ENCODE measurements around the gene MIA.
A peak's percentile ranks its signal among the peaks of the same experiment; 100 is the strongest.
"Not testable (repeated sequence)": the region's sequence is repeated elsewhere in the genome, so short reads cannot be mapped to it uniquely, and the experiment has no call there.

MIA gene

DNA sequence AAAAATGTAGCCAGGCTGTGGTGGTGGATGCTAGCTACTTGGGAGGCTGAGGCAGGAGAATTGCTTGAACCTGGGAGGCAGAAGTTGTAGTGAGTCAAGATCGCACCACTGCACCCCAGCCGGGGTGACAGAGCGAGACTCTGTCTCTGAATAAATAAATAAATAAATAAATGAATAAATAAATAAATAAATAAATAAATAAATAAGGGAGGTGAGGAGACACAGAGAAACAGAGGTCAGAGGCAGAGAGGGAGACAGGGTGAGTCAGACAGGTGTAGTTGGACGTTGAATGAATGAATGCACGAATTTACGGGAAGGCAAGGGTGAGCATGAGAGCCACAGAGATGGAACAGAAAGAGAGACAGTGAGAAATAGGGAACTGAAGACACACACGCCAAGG, 5.8 kb downstream of the MIA start:
- no peak for DNase-seq

DNA sequence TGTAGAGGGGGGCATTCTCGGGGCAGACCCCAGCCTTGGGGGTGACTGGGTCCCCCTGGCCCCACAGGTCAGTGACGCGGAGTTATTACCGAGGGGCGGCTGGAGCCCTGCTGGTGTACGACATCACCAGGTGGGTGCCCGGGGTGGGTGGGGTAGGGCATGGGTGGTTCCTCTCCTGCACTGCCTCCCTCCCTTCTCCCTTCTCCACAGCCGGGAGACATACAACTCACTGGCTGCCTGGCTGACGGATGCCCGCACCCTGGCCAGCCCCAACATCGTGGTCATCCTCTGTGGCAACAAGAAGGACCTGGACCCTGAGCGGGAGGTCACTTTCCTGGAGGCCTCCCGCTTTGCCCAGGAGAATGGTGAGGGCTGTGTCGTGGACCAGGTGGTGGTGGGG, 8.4 kb downstream of the MIA start:
- no peak for DNase-seq

DNA sequence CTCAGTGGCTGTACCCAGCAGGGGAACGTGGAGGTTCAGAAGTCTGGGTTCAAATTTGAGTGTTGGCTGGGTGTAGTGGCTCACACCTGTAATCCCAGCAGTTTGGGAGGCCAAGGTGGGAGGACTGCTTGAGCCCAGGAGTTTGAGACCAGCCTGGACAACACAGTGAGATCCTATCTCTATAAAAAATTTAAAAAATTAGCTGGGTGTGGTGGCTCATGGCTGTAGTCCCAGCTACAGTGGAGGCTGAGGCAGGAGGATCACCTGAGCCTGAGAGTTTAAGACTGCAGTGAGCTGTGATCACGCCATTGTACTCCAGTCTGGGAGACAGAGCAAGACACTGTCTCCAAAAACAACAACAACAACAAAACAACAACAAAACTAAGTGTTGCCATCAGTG, 8.8 kb downstream of the MIA start:
- DNase-seq = not testable (repeated sequence)

DNA sequence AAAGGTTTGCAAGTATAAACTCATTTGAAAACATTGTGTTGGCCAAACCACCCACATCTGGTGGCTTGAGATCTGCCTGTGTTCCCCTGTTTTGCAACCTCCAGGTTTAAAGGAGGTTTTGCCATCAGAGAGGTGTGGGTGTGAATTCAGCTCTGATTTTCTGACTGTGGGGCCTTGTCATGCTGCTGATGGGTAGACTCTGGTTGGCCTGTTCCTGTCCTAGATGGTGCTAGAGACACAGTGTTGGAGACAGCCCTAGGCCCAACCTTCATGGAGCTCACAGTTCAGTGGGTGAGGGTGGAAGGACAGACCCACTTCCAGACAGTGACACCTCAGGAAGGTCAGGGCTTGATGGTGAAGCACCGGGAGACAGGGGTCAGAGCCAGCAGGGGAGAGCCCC, 10.2 kb downstream of the MIA start:
- no peak for DNase-seq

DNA sequence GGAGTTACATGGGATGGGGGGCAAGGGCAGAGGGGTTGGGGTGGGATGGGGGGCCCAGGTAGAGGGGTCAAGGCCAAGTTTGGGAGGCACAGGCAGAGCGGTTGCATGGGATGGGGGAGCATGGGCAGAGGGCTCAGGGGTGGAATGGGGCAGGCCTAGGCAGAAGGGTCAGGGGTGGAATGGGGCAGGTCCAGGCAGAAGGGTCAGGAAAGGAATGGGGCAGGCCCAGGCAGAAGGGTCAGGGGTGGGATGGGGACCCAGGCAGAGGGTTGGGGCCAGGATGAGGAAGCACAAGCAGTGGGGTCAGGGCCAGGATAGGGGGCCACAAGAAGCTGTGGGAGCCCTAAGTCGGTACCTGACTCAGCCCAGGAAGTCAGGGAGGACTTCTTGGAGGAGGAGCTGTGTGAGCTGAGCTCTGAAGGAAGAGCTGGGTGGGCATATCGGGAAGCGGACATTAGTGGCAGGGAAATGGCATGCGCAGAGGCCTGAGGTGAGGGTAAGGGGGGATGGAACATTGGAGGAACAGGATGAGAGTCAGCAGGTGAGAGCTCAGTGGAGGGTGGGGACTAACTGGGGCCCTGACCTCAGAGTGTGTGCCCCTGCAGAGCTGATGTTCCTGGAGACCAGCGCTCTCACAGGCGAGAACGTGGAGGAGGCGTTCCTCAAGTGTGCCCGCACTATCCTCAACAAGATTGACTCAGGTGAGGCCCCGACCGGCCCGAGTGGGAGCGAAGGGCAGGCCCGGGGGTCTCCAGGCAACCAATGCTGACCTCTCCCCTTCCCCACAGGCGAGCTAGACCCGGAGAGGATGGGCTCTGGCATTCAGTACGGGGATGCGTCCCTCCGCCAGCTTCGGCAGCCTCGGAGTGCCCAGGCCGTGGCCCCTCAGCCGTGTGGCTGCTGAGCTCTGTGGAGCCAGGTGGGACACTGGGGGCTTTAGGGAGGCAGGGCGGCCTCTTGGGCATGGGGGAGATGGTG, 11.0 kb downstream of the MIA start:
- DNase-seq = no peak

DNA sequence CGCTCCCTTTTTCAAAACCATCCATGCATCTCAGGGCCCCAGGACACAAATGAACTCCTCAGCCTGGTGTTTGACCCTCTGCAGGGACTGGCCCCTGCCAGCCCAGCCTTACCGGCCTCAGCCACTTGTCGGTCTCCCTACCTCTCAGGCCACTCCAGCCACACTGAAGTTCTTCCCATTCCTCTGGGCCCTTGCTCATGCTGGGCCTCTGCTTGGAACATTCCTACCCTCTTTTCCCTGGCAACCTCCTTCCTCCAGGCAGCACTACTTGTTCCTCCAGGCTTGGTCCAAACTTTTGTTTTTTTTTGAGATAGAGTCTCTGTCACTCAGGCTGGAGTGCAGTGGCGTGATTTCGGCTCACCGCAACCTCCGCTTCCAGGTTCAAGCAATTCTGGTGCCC, 16.0 kb downstream of the MIA start:
- no peak for DNase-seq

DNA sequence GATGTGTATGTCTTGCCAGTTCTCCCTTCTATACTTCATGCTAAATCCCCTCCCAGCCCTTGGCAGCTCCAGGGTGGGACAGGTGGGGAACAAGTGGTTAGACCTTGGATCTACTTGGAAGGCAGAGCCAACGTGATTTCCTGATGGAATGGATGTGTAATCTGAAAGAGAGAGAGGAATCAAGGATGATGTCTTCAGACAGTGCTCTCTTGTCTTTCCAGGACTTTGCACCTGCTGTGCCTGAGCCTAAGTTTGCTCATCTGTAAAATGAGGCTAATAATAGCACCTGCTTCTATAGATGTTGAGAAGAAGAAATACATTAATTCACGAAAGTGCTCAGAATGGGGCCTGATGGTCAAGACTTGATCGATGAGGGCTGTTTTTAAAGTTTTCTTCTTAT, 16.7 kb downstream of the MIA start:
- DNase-seq = no peak

DNA sequence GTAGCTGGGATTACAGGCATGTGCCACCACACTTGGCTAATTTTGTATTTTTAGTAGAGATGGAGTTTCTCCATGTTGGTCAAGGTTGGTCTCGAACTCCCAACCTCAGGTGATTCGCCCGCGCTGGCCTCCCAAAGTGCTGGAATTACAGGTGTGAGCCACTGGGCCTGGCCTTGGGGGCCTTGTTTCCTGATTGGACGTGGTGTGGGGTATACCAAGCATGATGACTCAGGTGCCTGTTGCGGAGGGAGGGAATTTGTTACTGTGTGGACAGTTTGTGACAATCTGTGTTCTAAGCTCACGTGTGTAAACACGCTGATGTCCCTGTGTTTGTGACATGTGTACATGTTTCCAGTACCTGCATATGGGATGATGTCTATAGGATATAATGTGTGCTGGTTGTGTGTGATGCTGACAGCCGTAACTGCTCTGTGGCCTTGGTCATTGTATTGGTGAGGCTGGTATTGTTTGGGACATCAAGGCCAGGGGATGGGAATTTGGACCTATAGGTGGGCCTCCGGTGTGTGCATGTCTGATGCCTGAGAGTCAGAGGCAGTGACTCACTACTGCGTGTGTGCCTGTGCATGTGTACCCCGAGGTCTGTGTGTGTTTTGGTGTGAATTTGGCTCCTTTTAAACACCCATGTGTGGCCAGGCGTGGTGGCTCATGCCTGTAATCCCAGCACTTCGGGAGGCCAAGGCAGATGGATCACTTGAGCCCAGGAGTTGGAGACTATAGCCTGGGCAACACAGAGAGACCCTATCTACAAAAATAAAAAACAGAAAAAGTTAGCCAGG, 22.0 kb downstream of the MIA start:
- no peak for DNase-seq

DNA sequence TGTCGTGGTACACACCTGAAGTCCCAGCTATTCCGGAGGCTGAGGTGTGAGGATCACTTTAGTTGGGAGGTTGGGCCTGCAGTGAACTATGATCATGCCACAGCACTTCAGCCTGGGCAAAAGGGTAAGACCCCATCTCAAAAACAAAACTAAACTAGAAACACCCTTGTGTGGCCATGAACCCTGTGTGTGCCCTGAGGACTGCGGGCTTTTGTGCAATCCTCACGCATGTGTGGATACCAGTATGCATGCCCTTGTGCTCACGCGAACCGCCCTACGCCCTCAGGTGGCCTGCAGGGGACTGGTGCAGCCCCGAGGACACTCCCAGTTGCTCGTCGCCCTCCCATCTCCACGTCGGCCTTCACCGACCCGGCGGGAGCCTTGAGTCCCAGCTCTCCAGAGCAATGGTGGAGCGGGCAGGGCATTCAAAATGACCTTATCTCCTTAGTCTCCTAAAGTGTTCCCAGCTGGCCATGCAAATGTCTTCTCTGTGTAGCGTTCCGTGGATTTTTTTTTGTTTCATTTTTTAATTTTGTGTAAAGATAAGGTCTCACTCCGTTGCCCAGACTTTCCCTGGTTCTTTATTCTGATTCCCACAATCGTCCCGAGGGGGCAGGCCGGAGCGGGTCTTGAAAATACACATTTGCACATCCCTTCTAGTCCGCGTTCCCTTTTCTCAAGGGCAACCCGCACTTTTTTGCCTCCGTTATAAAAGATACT, 22.8 kb downstream of the MIA start:
- peak; percentile 43 for DNase-seq

DNA sequence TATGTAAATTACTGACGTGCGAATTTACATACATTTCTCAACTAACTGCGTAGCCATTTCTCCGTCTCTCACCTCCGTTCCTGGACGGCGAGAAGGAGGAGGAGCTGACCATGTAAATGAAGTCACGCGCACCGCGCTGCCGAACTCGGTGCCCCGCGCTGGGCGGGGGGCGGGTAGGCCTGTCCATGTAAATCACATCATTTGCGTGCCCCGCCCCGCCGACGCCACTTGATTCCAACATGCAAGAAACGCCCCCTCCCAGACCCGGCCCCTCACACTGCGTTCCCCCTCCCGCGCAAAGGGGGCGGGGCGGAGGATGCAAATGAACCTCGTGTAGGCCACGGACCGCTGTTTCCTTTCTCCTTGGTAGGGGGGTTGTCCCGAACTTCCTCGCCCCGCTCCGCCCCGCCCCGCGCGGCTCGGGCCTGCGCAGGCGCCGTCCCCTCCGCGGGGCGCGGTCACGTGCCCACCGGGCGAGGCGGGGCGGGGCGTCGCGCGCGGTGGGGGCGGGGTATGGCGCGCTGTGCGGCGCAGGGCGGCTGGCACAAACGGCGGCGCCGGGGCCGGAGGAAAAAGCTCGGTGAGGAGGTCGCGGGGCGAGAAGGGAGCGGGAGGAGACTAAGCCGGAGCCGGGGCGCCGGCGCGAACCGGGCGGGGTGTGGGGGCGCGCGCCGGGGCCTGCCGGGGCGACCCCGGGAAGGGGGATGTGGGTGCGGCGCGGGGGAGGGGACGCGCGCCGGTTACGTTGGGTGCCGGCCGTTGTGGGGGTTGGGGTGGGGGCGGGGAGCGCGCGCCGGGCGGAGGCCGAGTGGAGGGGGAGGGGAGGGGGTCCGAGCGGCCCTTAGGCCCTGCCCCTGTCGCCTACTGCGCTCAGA, 23.6 kb downstream of the MIA start, which contains the start of gene EGLN2:
TSS of gene EGLN2 (plus strand) at position 509 of the 875 bp plus-strand sequence. CDS start 1,382 bp downstream, outside the sequence.
- peak; percentile 99 for DNase-seq

DNA sequence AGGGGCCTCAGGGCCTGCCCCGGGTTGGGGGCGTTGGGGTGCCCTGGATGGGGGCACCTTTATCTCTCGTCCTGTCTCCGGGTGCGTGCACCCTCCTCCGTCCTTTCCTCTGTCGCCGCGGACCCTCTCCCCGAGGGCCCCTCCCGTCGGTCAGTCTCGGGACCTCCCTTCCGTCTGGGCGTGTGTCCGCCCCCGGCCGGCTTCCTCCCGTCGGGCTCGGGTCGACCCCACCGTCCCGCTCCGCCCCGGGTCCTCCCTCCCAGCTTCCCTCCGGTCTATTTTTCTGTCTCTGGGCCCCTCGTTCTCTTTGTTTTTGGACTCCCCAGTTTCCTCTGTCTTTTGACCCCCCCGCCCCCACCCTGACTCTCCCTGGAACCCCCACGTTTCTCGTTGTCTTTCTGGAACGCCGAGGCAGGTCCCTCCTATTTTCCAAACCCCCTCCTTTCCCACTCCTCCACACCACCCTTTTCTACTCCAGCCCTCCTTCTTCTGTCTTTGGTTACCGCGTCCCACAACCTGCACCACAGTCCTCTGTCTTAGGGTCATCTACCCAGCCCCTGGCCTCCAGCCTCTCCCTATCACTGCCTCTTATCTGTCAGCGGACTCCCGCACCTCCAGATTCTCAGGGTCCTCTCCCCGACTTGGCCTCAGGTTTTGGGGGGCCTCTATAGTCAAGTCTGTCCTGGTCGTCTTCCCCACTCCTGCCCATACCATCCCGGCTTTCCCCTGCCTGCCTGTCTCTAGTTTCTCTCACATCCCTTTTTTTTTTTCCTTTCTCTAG, 24.4 kb downstream of the MIA start:
- DNase-seq = no peak

DNA sequence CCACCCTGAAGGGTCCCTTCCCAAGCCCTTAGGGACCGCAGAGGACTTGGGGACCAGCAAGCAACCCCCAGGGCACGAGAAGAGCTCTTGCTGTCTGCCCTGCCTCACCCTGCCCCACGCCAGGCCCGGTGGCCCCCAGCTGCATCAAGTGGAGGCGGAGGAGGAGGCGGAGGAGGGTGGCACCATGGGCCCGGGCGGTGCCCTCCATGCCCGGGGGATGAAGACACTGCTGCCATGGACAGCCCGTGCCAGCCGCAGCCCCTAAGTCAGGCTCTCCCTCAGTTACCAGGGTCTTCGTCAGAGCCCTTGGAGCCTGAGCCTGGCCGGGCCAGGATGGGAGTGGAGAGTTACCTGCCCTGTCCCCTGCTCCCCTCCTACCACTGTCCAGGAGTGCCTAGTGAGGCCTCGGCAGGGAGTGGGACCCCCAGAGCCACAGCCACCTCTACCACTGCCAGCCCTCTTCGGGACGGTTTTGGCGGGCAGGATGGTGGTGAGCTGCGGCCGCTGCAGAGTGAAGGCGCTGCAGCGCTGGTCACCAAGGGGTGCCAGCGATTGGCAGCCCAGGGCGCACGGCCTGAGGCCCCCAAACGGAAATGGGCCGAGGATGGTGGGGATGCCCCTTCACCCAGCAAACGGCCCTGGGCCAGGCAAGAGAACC, 25.1 kb downstream of the MIA start:
- no peak for DNase-seq

DNA sequence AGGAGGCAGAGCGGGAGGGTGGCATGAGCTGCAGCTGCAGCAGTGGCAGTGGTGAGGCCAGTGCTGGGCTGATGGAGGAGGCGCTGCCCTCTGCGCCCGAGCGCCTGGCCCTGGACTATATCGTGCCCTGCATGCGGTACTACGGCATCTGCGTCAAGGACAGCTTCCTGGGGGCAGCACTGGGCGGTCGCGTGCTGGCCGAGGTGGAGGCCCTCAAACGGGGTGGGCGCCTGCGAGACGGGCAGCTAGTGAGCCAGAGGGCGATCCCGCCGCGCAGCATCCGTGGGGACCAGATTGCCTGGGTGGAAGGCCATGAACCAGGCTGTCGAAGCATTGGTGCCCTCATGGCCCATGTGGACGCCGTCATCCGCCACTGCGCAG, 25.7 kb downstream of the MIA start:
- DNase-seq = no peak

DNA sequence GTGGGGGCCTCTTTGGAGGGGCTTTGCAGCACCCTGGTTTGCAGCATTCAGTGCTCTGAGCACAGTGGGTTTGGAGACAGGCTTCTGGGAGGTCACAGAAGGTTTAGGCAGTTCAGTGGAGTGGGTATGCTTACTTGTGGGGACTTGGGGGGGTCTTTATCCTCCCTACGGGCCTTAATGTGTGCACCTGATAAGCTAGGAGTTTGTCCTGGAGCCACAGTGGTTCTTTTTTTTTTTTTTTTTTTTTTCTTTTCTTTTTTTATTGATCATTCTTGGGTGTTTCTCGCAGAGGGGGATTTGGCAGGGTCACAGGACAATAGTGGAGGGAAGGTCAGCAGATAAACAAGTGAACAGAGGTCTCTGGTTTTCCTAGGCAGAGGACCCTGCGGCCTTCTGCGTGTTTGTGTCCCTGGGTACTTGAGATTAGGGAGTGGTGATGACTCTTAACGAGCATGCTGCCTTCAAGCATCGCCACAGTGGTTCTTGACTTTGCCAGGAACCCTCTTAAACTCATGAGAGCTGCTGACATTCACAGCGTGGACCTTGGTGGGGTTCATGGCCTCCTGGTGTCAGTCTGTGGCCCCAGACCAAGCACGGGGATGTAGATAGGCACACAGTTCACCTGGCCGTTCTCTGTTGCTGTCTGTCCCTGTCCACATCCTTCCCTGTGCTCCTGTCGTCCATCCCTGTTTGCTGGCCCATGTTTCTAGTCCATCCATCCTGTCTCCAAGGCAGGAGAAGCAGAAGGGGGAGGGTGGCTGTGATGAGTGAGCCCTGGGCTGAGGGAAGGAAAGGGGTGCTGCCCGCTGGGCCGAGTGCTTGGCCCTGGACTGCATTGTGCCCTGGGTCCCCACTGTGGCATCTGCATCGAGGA, 26.3 kb downstream of the MIA start:
- no peak for DNase-seq

DNA sequence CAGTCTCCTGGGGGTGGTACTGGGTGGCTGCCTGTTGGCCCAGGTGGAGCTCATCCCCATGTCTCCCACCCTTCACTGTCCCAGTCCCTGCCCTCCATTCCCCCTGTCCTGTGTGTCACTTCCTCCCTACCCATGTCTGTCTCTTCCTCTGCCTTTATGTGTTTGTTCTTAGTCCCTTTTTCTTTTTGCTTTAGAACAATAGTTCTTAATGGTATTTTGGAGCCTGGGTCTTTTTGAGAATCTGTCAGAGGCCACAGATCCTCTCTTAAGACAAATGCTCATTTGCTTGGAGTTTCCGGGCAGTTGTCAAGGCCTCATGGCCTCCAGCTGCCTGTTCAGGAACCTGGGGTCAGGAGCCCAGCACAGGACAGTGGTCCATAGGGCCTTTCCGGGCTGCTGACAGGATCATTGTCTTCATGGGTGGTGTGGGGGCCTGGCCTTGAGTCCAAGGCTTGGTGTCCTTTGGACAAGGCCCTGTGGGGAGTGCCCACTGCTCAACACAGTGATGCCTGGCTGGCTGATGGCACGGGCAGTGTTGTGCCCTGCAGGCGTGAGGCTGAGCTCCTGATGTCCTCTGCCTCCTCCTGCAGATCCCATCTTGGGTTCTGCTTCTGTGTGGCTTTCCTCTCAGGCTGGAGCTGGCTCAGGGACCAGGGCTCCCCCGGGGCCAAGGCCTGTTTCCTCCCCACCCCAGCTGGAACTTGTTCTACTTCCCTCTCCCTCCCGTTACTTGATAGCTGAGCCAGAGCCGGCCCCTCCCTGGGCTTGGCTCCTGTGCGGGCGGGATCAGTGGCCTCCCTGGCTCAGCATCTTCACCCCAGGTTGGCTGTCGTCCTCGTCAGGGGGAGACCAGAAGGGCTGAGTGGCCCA, 27.2 kb downstream of the MIA start:
- DNase-seq = no peak

DNA sequence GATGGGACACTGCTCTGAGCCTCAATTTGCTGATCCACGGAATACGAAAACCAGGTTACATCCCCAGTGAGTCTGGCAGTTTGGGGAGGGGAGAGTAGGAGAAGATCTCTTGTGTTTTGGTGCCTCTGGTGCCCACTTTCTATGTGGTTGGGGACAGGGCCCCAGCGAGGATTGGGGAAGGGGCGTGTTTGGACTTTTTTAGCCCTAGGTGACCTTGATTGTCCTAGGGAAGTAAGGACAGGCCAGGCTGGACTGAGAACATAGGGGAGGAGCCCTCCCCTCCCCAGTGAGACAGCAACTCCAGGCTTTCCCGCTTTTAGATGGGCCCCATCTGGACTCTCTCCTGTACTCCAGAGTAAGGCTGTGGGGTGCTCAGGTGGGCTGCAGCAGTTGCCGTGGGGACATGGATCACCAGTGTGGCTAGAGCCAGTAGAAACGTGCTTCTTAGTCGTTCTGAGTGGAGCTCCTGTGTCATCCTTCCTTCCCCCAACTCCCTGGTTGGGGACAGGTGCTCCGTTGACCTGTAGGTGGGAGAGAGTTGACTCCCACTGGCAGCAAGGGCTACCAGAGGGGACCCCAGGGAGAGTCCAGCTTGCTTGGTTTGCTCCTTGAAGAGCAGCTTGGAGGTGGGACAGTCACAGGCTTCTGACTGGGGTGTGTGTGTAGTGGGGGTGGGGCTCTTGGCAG, 28.0 kb downstream of the MIA start:
- no peak for DNase-seq

DNA sequence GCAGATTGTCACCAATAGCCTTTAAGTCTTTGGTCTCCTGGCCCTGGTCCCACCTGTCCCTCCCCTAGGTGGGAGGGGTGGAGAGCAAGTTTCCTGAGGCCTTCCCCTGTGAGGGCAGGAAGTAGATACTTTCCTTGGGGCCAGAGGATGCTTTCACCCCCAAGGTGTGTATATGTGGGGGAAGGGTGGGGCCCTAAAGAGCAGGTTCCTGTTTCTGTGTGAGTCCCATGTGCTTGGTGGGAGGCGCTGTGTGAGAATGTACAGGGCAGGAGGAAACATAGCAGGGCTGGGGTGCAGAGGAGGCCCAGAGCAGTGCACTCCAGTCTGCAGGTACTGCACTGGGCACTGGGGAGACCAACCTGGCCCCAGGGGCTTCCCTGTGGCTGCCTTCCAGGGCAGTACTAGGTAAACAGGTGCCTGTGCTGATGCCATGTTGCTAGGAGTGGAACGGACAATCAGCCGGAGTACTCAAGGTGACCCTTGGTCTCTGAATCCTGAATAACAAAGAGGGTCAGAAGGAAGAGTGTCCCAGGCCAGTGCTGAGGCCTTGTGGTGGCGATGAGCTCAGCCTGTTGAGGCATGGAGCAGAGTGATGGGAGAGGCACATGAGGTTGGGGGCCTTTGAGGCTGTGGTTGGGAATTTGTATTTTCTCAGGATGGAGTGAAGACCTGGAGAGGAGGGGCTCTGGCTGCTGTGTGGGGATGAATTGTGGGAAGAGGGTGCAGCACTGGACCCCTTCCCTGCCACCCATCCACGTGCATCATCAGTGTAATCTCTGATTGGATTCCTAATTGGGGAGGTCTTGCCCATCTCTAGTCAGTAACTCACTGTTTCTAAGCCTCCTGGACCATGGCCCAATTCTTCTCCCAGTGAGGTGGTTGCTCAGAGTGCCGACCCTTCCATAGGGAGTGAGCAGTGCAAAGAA, 28.8 kb downstream of the MIA start:
- DNase-seq = peak; percentile 68

Data from NCI-H2029 (cell line).